Duodenal mucosa (tissue), 2 donors: ENCODE data around the gene KIAA1586.

Experiments used
- H3K27ac ChIP-seq: one replicate; pipeline ENCODE4 v1.7.0; 2013; ENCODE audit warnings: low read depth, low read length
- H3K27me3 ChIP-seq, 2 donors: one replicate each; pipeline ENCODE4 v1.7.0; 2013; ENCODE audit warnings: low read length in 2 of 2, control low read depth in 1 of 2; ENCODE audit not compliant: insufficient read depth in 2 of 2, control insufficient read depth in 1 of 2
- H3K36me3 ChIP-seq, 2 donors: one replicate each; pipeline ENCODE4 v1.7.0; 2013; ENCODE audit warnings: low read length in 2 of 2, control low read depth in 1 of 2; ENCODE audit not compliant: insufficient read depth in 2 of 2, control insufficient read depth in 1 of 2
- H3K4me1 ChIP-seq, 2 donors: one replicate each; pipeline ENCODE4 v1.7.0; 2013; ENCODE audit warnings: low read length in 2 of 2, control low read depth in 1 of 2; ENCODE audit not compliant: insufficient read depth in 2 of 2, control insufficient read depth in 1 of 2
- H3K4me3 ChIP-seq, 2 donors: one replicate each; pipeline ENCODE4 v1.7.0; 2013; ENCODE audit warnings: low read length in 2 of 2, low read depth in 1 of 2
- H3K9ac ChIP-seq, 2 donors: one replicate each; pipeline ENCODE4 v1.7.0; 2013; ENCODE audit warnings: low read length in 2 of 2, low read depth in 1 of 2
- H3K9me3 ChIP-seq, 2 donors: one replicate each; pipeline ENCODE4 v1.7.0; 2013; ENCODE audit warnings: low read length in 2 of 2, control low read depth in 1 of 2; ENCODE audit not compliant: control insufficient read depth in 1 of 2

Gene KIAA1586

GRCh38 chr6:57094689-57095088, 48.2 kb downstream of the KIAA1586 start:
- Histone ChIP-seq H3K9me3 (no peaks in the 10 kb centered on the region), H3K27me3 (no peaks in the 10 kb centered on the region), H3K4me3 (no peak overlapping the region), H3K36me3 (peaks cover 12 to 22% of the 10 kb centered on the region in 2 donors), H3K27ac (no peak overlapping the region), H3K4me1 (peaks cover 12 to 18% of the 10 kb centered on the region in 2 donors), H3K9ac (no peak overlapping the region)

DNA sequence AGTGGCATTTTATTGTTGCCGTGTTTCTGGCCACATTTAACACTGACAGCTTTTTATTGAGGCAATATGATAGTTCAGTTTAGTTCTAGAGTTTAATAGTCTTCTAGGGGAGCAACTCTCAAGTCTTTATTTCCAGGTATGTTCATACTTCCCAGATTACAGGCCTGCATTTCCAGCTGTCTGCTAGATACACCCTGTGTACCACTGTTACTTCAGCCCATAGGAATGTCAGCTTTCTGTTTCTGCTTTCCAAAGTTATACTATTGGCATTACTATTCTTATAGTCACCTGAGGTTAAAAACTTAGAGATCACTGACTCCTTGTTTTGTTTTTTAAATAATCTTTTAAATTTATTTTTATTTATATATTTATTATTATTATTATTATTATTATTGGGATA, 51.1 kb downstream of the KIAA1586 start:
- H3K9me3 ChIP-seq: no peaks in the 10 kb centered on the region
- H3K4me1 ChIP-seq: peaks cover under 1 to 5% of the 10 kb centered on the region in 2 donors
- no peak overlapping the region for H3K4me3 ChIP-seq
- no peak overlapping the region for H3K27ac ChIP-seq
- no peaks in the 10 kb centered on the region for H3K27me3 ChIP-seq
- H3K36me3 ChIP-seq: peaks cover 41 to 50% of the 10 kb centered on the region in 2 donors
- no peak overlapping the region for H3K9ac ChIP-seq

DNA sequence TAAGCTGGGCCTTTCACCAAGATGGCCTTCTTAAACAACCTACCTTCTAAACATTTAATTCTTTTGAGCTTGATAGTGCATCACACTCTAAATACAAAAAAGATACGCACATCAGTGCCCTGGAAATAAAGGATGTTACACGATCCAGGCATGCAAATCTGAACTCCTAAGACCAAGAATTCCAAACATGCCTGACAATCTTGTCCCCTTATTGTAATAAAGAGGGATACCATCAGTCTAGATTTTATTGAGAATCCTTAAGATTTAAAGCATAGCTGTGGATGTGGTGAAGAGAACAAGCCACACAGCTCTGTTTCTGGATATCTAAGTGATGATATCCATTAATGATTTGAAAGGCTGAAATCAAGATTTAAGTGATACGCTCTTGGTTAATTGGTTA, 56.5 kb downstream of the KIAA1586 start:
- Histone ChIP-seq H3K9ac (no peak overlapping the region), H3K36me3 (peaks cover 46 to 58% of the 10 kb centered on the region in 2 donors), H3K27ac (no peak overlapping the region), H3K4me1 (no peaks in the 10 kb centered on the region), H3K9me3 (no peaks in the 10 kb centered on the region), H3K27me3 (no peaks in the 10 kb centered on the region), H3K4me3 (no peak overlapping the region)

DNA sequence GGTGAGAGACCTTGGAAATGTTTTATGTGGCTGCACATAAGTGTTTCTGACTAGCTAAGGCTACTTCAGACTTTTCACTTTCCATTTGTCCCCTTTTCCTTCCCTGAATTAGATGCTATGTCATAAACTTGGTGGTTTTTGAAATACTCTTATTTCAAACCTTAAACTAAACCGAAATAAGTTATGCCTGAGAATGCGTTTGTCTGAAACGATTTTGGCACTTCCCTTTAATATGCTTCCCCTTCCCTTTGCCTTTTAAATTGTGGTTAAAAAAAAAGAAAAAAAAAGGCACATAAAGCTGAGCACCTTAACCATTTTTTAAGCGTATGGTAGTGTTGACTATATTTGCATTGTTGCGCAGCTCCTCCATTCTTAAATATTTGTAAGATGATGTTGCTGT, 57.8 kb downstream of the KIAA1586 start:
- no peak overlapping the region for H3K4me3 ChIP-seq

More for the DNA sequence above, 57.8 kb downstream of the KIAA1586 start:
- Histone ChIP-seq H3K9ac (no peak overlapping the region), H3K27me3 (no peaks in the 10 kb centered on the region), H3K9me3 (no peaks in the 10 kb centered on the region), H3K27ac (no peak overlapping the region), H3K4me1 (no peaks in the 10 kb centered on the region), H3K36me3 (peaks cover 37 to 45% of the 10 kb centered on the region in 2 donors)
